ENCODE data around the gene ADARB1. TPM values are rescaled to one million over a fixed set of nuclear protein-coding genes. Genes with fewer than 3 reads are reported as not detected.
A peak's percentile ranks its signal among the peaks of the same experiment; 100 is the strongest.

The ADARB1 gene
- total RNA-seq, 1 donor from 2014 or later: 21.8 TPM

- DNase-seq: no peak
- H3K36me3 Mint-ChIP-seq (ENCODE audit: low read depth): no peaks in the 10 kb centered on the region
- H3K27ac Mint-ChIP-seq: no peak overlapping the region
- H3K9me3 Mint-ChIP-seq: no peaks in the 10 kb centered on the region
- H3K4me1 Mint-ChIP-seq: peaks cover 17% of the 10 kb centered on the region
- H3K4me3 Mint-ChIP-seq: no peak overlapping the region
- intact Hi-C loops (cut with micrococcal nuclease): no loop called here
- H3K27me3 Mint-ChIP-seq: no peaks in the 10 kb centered on the region
Measured at GRCh38 chr21:45093035-45093532, 18.7 kb downstream of the ADARB1 start.

- H3K27me3 Mint-ChIP-seq: no peaks in the 10 kb centered on the region
- no peak overlapping the region for H3K27ac Mint-ChIP-seq
- DNase-seq: no peak
- H3K36me3 Mint-ChIP-seq (ENCODE audit: low read depth): no peaks in the 10 kb centered on the region
- intact Hi-C loops (cut with micrococcal nuclease): no loop called here
- peaks cover 18% of the 10 kb centered on the region for H3K4me1 Mint-ChIP-seq
- H3K9me3 Mint-ChIP-seq: no peaks in the 10 kb centered on the region
- H3K4me3 Mint-ChIP-seq: no peak overlapping the region
Measured at GRCh38 chr21:45094412-45094811, 20.0 kb downstream of the ADARB1 start.

- Mint-ChIP-seq H3K27ac (no peak overlapping the region), H3K27me3 (no peaks in the 10 kb centered on the region), H3K9me3 (no peaks in the 10 kb centered on the region), H3K36me3 (ENCODE audit: low read depth) (no peaks in the 10 kb centered on the region), H3K4me1 (peaks cover 15% of the 10 kb centered on the region), H3K4me3 (no peak overlapping the region)
- no peak for DNase-seq
- intact Hi-C loops (cut with micrococcal nuclease): no loop called here
Measured at GRCh38 chr21:45095505-45095904, 21.1 kb downstream of the ADARB1 start.

GRCh38 chr21:45096217-45096616 lies 21.8 kb downstream of the ADARB1 start:
- Mint-ChIP-seq H3K4me1 (peaks cover 12% of the 10 kb centered on the region), H3K27me3 (no peaks in the 10 kb centered on the region), H3K4me3 (no peak overlapping the region), H3K9me3 (no peaks in the 10 kb centered on the region), H3K27ac (no peak overlapping the region), H3K36me3 (ENCODE audit: low read depth) (no peaks in the 10 kb centered on the region)
- intact Hi-C loops (cut with micrococcal nuclease): no loop called here
- no peak for DNase-seq

- no peak overlapping the region for H3K4me3 Mint-ChIP-seq
- intact Hi-C loops (cut with micrococcal nuclease): no loop called here
- no peak for DNase-seq
- H3K27ac Mint-ChIP-seq: no peak overlapping the region
- H3K9me3 Mint-ChIP-seq: no peaks in the 10 kb centered on the region
- H3K4me1 Mint-ChIP-seq: peaks cover 18% of the 10 kb centered on the region
- H3K36me3 Mint-ChIP-seq (ENCODE audit: low read depth): no peaks in the 10 kb centered on the region
- no peaks in the 10 kb centered on the region for H3K27me3 Mint-ChIP-seq
Measured at GRCh38 chr21:45097827-45098387, 23.5 kb downstream of the ADARB1 start.

GRCh38 chr21:45098867-45099266 lies 24.5 kb downstream of the ADARB1 start:
- H3K9me3 Mint-ChIP-seq: no peaks in the 10 kb centered on the region
- no peak overlapping the region for H3K4me3 Mint-ChIP-seq
- no peak for DNase-seq
- no peaks in the 10 kb centered on the region for H3K36me3 Mint-ChIP-seq (ENCODE audit: low read depth)
- H3K4me1 Mint-ChIP-seq: peaks cover 16% of the 10 kb centered on the region
- H3K27ac Mint-ChIP-seq: no peak overlapping the region
- H3K27me3 Mint-ChIP-seq: no peaks in the 10 kb centered on the region
- intact Hi-C loops (cut with micrococcal nuclease): no loop called here

GRCh38 chr21:45099571-45099970 lies 25.2 kb downstream of the ADARB1 start:
- peaks cover 23% of the 10 kb centered on the region for H3K4me1 Mint-ChIP-seq
- no peak overlapping the region for H3K4me3 Mint-ChIP-seq
- no peaks in the 10 kb centered on the region for H3K27me3 Mint-ChIP-seq
- DNase-seq: no peak
- intact Hi-C loops (cut with micrococcal nuclease): no loop called here
- no peaks in the 10 kb centered on the region for H3K9me3 Mint-ChIP-seq
- no peaks in the 10 kb centered on the region for H3K36me3 Mint-ChIP-seq (ENCODE audit: low read depth)
- no peak overlapping the region for H3K27ac Mint-ChIP-seq

GRCh38 chr21:45100866-45101265 lies 26.5 kb downstream of the ADARB1 start:
- Mint-ChIP-seq H3K4me3 (no peak overlapping the region), H3K9me3 (no peaks in the 10 kb centered on the region), H3K4me1 (peaks cover 35% of the 10 kb centered on the region), H3K36me3 (ENCODE audit: low read depth) (no peaks in the 10 kb centered on the region), H3K27ac (no peak overlapping the region), H3K27me3 (no peaks in the 10 kb centered on the region)
- no peak for DNase-seq
- intact Hi-C loops (cut with micrococcal nuclease): no loop called here

GRCh38 chr21:45102391-45102932 lies 28.1 kb downstream of the ADARB1 start:
- Mint-ChIP-seq H3K27me3 (no peaks in the 10 kb centered on the region), H3K36me3 (ENCODE audit: low read depth) (peaks cover 3% of the 10 kb centered on the region), H3K9me3 (no peaks in the 10 kb centered on the region), H3K27ac (no peak overlapping the region), H3K4me1 (peaks cover 42% of the 10 kb centered on the region), H3K4me3 (no peak overlapping the region)
- DNase-seq: no peak
- intact Hi-C loops (cut with micrococcal nuclease): no loop called here

- Mint-ChIP-seq H3K36me3 (ENCODE audit: low read depth) (peaks cover 6% of the 10 kb centered on the region), H3K9me3 (no peaks in the 10 kb centered on the region), H3K27ac (no peak overlapping the region), H3K27me3 (no peaks in the 10 kb centered on the region), H3K4me3 (no peak overlapping the region), H3K4me1 (peaks cover 38% of the 10 kb centered on the region)
- intact Hi-C loops (cut with micrococcal nuclease): no loop called here
- DNase-seq: no peak
Measured at GRCh38 chr21:45103971-45104520, 29.7 kb downstream of the ADARB1 start.

GRCh38 chr21:45104560-45104959 lies 30.2 kb downstream of the ADARB1 start:
- Mint-ChIP-seq H3K36me3 (ENCODE audit: low read depth) (peaks cover 6% of the 10 kb centered on the region), H3K4me3 (peak overlapping the region; percentile 35), H3K4me1 (peaks cover 42% of the 10 kb centered on the region), H3K9me3 (no peaks in the 10 kb centered on the region), H3K27ac (peak overlapping the region; percentile 4), H3K27me3 (no peaks in the 10 kb centered on the region)
- DNase-seq: peak; percentile 68
- intact Hi-C loops (cut with micrococcal nuclease): no loop called here

GRCh38 chr21:45105906-45106485 lies 31.6 kb downstream of the ADARB1 start:
- intact Hi-C loops (cut with micrococcal nuclease): no loop called here
- Mint-ChIP-seq H3K27ac (no peak overlapping the region), H3K27me3 (no peaks in the 10 kb centered on the region), H3K4me3 (no peak overlapping the region), H3K9me3 (no peaks in the 10 kb centered on the region), H3K36me3 (ENCODE audit: low read depth) (peaks cover 6% of the 10 kb centered on the region), H3K4me1 (peaks cover 53% of the 10 kb centered on the region)
- no peak for DNase-seq

- no peak overlapping the region for H3K27ac Mint-ChIP-seq
- no peak overlapping the region for H3K4me3 Mint-ChIP-seq
- no peaks in the 10 kb centered on the region for H3K27me3 Mint-ChIP-seq
- no peaks in the 10 kb centered on the region for H3K9me3 Mint-ChIP-seq
- intact Hi-C loops (cut with micrococcal nuclease): no loop called here
- peaks cover 61% of the 10 kb centered on the region for H3K4me1 Mint-ChIP-seq
- peaks cover 6% of the 10 kb centered on the region for H3K36me3 Mint-ChIP-seq (ENCODE audit: low read depth)
- DNase-seq: no peak
Measured at GRCh38 chr21:45108034-45108790, 33.8 kb downstream of the ADARB1 start.

All from activated CD4-positive, alpha-beta T cell treated with anti-CD3 and anti-CD28 coated beads, Interleukin-2, amount 10 ng/mL, durations not matched to agents 24 days and 14 days (primary cell).